PC-9 (cell line): ENCODE measurements around the gene ZNF157. TPM values are rescaled to one million over a fixed set of nuclear protein-coding genes. Genes with fewer than 3 reads are reported as not detected.

Experiments used
- BruUV-seq: library from RNA; stranded (reverse); fragments of 400-500 nt; replicated peaks from 2 replicates; lab custom pipeline; 2021; lab: Mats Ljungman, UMichigan
- CTCF ChIA-PET: fragments of 300-600 bp; sonication (Branson Sonifier 250); formaldehyde crosslinking; loops from one replicate; lab custom pipeline; 2022; ENCODE audit warnings: antibody characterized with exemption; lab: Charles Lee
- POLR2A ChIA-PET: fragments of 300-600 bp; sonication (Branson Sonifier 250); formaldehyde crosslinking; loops from one replicate; lab custom pipeline; 2022; ENCODE audit warnings: antibody characterized with exemption; ENCODE audit not compliant: unreplicated experiment; lab: Charles Lee
- DNase-seq, 2 experiments: peaks; one replicate each; pipeline versions ENCODE4 v3.0.0 to v3.0.0-alpha.2; 2015 to 2022; ENCODE audit warnings: mixed read lengths in 1 of 2
- H2AFZ ChIP-seq: fragments of 200-600 bp; sonication (generic); 2 replicates; pipeline ENCODE4 v1.8.1; 2017; ENCODE audit warnings: antibody characterized with exemption
- H3F3A ChIP-seq: fragments of 200-600 bp; sonication (generic); 2 replicates; pipeline ENCODE4 v1.8.1; 2017; ENCODE audit warnings: antibody characterized with exemption, mild to moderate bottlenecking, low read depth; ENCODE audit not compliant: insufficient read depth
- H3K27ac ChIP-seq: fragments of 200-600 bp; sonication (generic); 2 replicates; pipeline ENCODE4 v1.6.1; 2016; ENCODE audit warnings: mixed run types
- H3K27me3 ChIP-seq: fragments of 200-600 bp; sonication (generic); 2 replicates; pipeline ENCODE4 v1.6.1; 2016; ENCODE audit warnings: low read depth, mixed run types; ENCODE audit not compliant: insufficient read depth
- H3K36me3 ChIP-seq: fragments of 200-600 bp; sonication (generic); 2 replicates; pipeline ENCODE4 v1.6.1; 2016; ENCODE audit warnings: low read depth, mixed run types
- H3K4me1 ChIP-seq: fragments of 200-600 bp; sonication (generic); replicated peaks from 2 replicates; pipeline ENCODE4 v1.6.1; 2016; ENCODE audit warnings: mixed run types; ENCODE audit not compliant: insufficient read depth
- H3K4me2 ChIP-seq: fragments of 200-600 bp; sonication (generic); 2 replicates; pipeline ENCODE4 v1.6.1; 2017; ENCODE audit warnings: mixed run types
- H3K4me3 ChIP-seq: fragments of 200-600 bp; sonication (generic); 2 replicates; pipeline ENCODE4 v1.6.1; 2016; ENCODE audit warnings: mixed run types
- H3K79me2 ChIP-seq: fragments of 200-600 bp; sonication (generic); 2 replicates; pipeline ENCODE4 v1.6.1; 2017; ENCODE audit warnings: low read depth, mixed run types
- H3K9me2 ChIP-seq: fragments of 200-600 bp; sonication (generic); 2 replicates; pipeline ENCODE4 v1.8.1; 2017; ENCODE audit warnings: mild to moderate bottlenecking; ENCODE audit not compliant: insufficient read depth
- H3K9me3 ChIP-seq: fragments of 200-600 bp; sonication (generic); 2 replicates; pipeline ENCODE4 v1.8.1; 2016; ENCODE audit warnings: low read depth; ENCODE audit not compliant: insufficient read depth
- H4K20me1 ChIP-seq: fragments of 200-600 bp; sonication (generic); 2 replicates; pipeline ENCODE4 v1.8.1; 2017; ENCODE audit not compliant: insufficient read depth
- EZH2 ChIP-seq: fragments of 200-600 bp; sonication (generic); IDR thresholded peaks from 2 replicates; pipeline ENCODE4 v1.8.0; 2017; ENCODE audit warnings: antibody characterized with exemption, low read depth
- intact Hi-C: fragments of 100-400 bp; cut with micrococcal nuclease; formaldehyde crosslinking; loops from one replicate; pipeline ENCODE4 v1.10.0; 2022; ENCODE audit not compliant: unreplicated experiment
- total RNA-seq: library from RNA; stranded (reverse); gene quantifications from 2 replicates; pipeline ENCODE4 v1.2.3, GENCODE V29; 2021
- TF ChIP-seq, protein P1 (sequence below): fragments of 200-600 bp; sonication (generic); conservative IDR thresholded peaks from 2 replicates; pipeline ENCODE4 v1.6.1; 2017; ENCODE audit warnings: mixed run types, antibody characterized with exemption, mild to moderate bottlenecking, moderate library complexity

ZNF157 gene
- total RNA-seq, 1 experiment from 2014 or later = not detected

DNA sequence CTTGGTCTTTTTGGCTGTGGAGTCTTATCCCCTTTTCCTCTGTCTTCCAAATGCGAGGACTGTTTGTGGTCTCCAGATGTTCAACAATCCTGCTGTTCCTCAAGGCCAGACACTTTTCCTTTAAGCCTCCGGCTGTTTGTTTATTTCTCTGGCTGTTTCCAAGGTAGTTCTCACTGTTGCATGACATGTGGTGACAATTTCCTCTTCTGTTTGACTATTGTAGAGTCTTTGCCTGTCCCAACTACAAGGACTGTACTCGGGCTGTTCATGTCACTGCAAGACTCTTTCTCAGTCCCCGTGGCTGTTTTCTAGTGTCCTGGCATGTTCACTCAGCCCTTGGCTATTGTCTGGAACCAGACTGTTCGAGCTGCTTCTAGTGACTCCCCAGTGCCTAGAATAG lies 50.6 kb downstream of the ZNF157 start:
- no peak overlapping the region for H3K4me2 ChIP-seq
- no peaks in the 10 kb centered on the region for H3K9me2 ChIP-seq
- no peaks in the 10 kb centered on the region for H4K20me1 ChIP-seq
- no peaks in the 10 kb centered on the region for H3K4me1 ChIP-seq
- no peaks in the 10 kb centered on the region for H3K36me3 ChIP-seq
- H3F3A ChIP-seq = no peaks in the 10 kb centered on the region
- no peaks in the 10 kb centered on the region for H3K9me3 ChIP-seq
- H3K27ac ChIP-seq = no peak overlapping the region
- DNase-seq = no peak
- BruUV-seq = no TSS peak
- H2AFZ ChIP-seq = no peak overlapping the region
- TF ChIP-seq EZH2 = no peak
- no peak overlapping the region for H3K4me3 ChIP-seq
- H3K27me3 ChIP-seq = no peaks in the 10 kb centered on the region
- POLR2A ChIA-PET = no interaction called here
- CTCF ChIA-PET = no interaction called here
- intact Hi-C loops = no loop called here
- H3K79me2 ChIP-seq = no peaks in the 10 kb centered on the region

DNA sequence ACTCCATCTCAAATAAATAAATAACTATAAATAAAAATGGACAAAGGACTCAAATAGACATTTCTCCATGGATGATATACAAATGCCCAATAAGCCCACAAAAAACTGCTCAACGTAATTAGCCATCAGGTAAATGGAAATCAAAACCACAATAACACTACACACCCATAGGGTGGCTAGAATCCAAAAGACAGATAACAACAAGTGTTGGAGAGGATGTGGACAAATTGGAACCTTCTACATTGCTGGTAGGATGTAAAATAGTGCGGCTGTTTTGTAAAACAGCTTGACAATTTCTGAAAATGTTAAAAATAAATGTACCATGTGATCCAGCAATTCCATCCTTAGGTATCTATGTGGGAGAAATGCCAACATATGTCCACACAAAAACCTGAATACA lies 52.1 kb downstream of the ZNF157 start:
- CTCF ChIA-PET = no interaction called here
- no peak for DNase-seq
- no peak overlapping the region for H3K27ac ChIP-seq
- H3K9me2 ChIP-seq = no peaks in the 10 kb centered on the region
- no peak overlapping the region for H3K4me2 ChIP-seq
- H3F3A ChIP-seq = no peaks in the 10 kb centered on the region
- no peaks in the 10 kb centered on the region for H3K79me2 ChIP-seq
- intact Hi-C loops = no loop called here
- no peaks in the 10 kb centered on the region for H3K4me1 ChIP-seq
- POLR2A ChIA-PET = no interaction called here
- no peaks in the 10 kb centered on the region for H4K20me1 ChIP-seq
- H3K4me3 ChIP-seq = no peak overlapping the region
- no peaks in the 10 kb centered on the region for H3K9me3 ChIP-seq
- no peak overlapping the region for H2AFZ ChIP-seq
- no TSS peak for BruUV-seq
- H3K27me3 ChIP-seq = no peaks in the 10 kb centered on the region
- no peaks in the 10 kb centered on the region for H3K36me3 ChIP-seq
- TF ChIP-seq, protein P1, sequence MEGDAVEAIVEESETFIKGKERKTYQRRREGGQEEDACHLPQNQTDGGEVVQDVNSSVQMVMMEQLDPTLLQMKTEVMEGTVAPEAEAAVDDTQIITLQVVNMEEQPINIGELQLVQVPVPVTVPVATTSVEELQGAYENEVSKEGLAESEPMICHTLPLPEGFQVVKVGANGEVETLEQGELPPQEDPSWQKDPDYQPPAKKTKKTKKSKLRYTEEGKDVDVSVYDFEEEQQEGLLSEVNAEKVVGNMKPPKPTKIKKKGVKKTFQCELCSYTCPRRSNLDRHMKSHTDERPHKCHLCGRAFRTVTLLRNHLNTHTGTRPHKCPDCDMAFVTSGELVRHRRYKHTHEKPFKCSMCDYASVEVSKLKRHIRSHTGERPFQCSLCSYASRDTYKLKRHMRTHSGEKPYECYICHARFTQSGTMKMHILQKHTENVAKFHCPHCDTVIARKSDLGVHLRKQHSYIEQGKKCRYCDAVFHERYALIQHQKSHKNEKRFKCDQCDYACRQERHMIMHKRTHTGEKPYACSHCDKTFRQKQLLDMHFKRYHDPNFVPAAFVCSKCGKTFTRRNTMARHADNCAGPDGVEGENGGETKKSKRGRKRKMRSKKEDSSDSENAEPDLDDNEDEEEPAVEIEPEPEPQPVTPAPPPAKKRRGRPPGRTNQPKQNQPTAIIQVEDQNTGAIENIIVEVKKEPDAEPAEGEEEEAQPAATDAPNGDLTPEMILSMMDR = no peak
- no peak for TF ChIP-seq EZH2

DNA sequence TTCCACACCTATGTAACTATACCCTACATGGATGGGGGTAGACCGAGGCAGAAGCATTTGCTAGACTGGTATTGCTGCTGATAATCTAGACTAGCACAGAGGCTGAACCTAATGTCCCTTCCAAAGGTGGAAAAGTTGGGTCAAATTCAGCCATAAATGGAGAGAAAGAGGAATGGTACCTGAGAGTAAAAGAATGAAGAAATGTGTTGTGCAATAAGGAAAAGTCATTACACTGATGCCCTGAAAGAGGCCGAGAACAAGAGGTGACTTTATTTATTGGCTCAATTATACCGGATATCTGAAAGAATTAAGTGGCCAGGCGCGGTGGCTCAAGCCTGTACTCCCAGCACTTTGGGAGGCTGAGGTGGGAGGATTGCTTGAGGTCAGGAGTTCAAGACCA lies 60.5 kb downstream of the ZNF157 start:
- ChIA-PET CTCF (no interaction called here), POLR2A (no interaction called here)
- no peak overlapping the region for H3K4me3 ChIP-seq
- H3K27me3 ChIP-seq = no peaks in the 10 kb centered on the region
- H3K36me3 ChIP-seq = no peaks in the 10 kb centered on the region
- no peaks in the 10 kb centered on the region for H3F3A ChIP-seq
- H3K27ac ChIP-seq = no peak overlapping the region
- TF ChIP-seq EZH2 = no peak
- TF ChIP-seq, protein P1 = no peak
- intact Hi-C loops = no loop called here
- H3K9me2 ChIP-seq = no peaks in the 10 kb centered on the region
- H3K79me2 ChIP-seq = no peaks in the 10 kb centered on the region
- no peaks in the 10 kb centered on the region for H3K9me3 ChIP-seq
- H2AFZ ChIP-seq = no peak overlapping the region
- BruUV-seq = no TSS peak
- no peak overlapping the region for H3K4me2 ChIP-seq
- no peaks in the 10 kb centered on the region for H3K4me1 ChIP-seq
- DNase-seq = no peak
- H4K20me1 ChIP-seq = no peaks in the 10 kb centered on the region

DNA sequence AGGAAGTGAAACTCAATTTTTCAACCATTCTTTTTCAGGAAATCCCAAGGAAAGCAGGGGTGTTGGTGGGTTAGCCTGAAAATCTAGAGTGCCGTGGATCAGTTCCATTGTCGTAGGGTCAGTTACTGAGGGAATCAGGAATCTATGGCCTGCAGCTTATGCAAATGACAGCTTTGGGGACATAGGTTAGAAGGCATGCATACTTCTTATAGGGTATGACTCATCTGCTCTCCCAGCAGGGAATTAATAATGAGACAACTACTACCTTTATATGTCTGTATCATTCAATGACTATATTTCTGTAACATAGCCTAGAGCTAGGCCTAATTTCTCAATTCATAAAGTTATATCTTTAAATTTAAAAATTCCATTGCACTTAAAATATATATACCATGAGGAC lies 76.1 kb downstream of the ZNF157 start:
- no peaks in the 10 kb centered on the region for H4K20me1 ChIP-seq
- no peaks in the 10 kb centered on the region for H3F3A ChIP-seq
- DNase-seq = no peak
- H3K27me3 ChIP-seq = no peaks in the 10 kb centered on the region
- CTCF ChIA-PET = no interaction called here
- H3K9me3 ChIP-seq = no peaks in the 10 kb centered on the region
- no peaks in the 10 kb centered on the region for H3K9me2 ChIP-seq
- H3K79me2 ChIP-seq = no peaks in the 10 kb centered on the region
- BruUV-seq = no TSS peak
- H2AFZ ChIP-seq = no peak overlapping the region
- no peak for TF ChIP-seq EZH2
- TF ChIP-seq, protein P1 = no peak
- H3K4me3 ChIP-seq = no peak overlapping the region
- no peaks in the 10 kb centered on the region for H3K36me3 ChIP-seq
- no peak overlapping the region for H3K27ac ChIP-seq
- no peaks in the 10 kb centered on the region for H3K4me1 ChIP-seq
- intact Hi-C loops = no loop called here
- no peak overlapping the region for H3K4me2 ChIP-seq
- POLR2A ChIA-PET = no interaction called here
